WTC11 (cell line): ENCODE results near the gene CRYBA2. TPM values are rescaled to one million over a fixed set of nuclear protein-coding genes. Genes with fewer than 3 reads are reported as not detected.

ENCODE experiments used
- ATAC-seq: fragments of 200-7000 bp; cut with Tn5 transposase; 2 replicates; pipeline ENCODE4 v1.10.0; 2021; ENCODE audit warnings: mild to moderate bottlenecking, moderate library complexity
- CTCF ChIA-PET: fragments of 300-600 bp; sonication (Branson Sonifier 250); formaldehyde crosslinking; loops from one replicate; lab custom pipeline; 2021; ENCODE audit warnings: antibody characterized with exemption; lab: Charles Lee
- POLR2A ChIA-PET: fragments of 350-600 bp; sonication (Branson Sonifier 250); formaldehyde crosslinking; loops from one replicate; lab custom pipeline; 2021; ENCODE audit warnings: antibody characterized with exemption; lab: Charles Lee
- DNase-seq: peaks from one replicate; pipeline ENCODE4 v3.0.0; 2021; ENCODE audit warnings: low spot score
- H3K27ac Mint-ChIP-seq: 2 replicates; pipeline ENCODE4 v1.8.0; 2021; ENCODE audit warnings: mixed read lengths
- H3K27me3 Mint-ChIP-seq: 2 replicates; pipeline ENCODE4 v1.8.0; 2021; ENCODE audit warnings: low read depth, mild to moderate bottlenecking, moderate library complexity, mixed read lengths
- H3K36me3 Mint-ChIP-seq: 2 replicates; pipeline ENCODE4 v1.8.0; 2021; ENCODE audit warnings: mixed read lengths
- H3K4me1 Mint-ChIP-seq: 2 replicates; pipeline ENCODE4 v1.8.0; 2022; ENCODE audit warnings: mixed read lengths
- H3K4me3 Mint-ChIP-seq: 2 replicates; pipeline ENCODE4 v1.8.0; 2021; ENCODE audit warnings: mild to moderate bottlenecking, moderate library complexity, mixed read lengths
- H3K9me3 Mint-ChIP-seq: 2 replicates; pipeline ENCODE4 v1.8.0; 2021; ENCODE audit warnings: mixed read lengths
- ATF6 ChIP-seq: sonication (generic); formaldehyde crosslinking; IDR thresholded peaks from 2 replicates; pipeline ENCODE4 v1.8.1; 2023; ENCODE audit warnings: mild to moderate bottlenecking, missing genetic modification reagents
- CBFB ChIP-seq: sonication (generic); formaldehyde crosslinking; IDR thresholded peaks from 2 replicates; pipeline ENCODE4 v1.8.1; 2022; ENCODE audit warnings: mild to moderate bottlenecking, low read depth, missing genetic modification reagents
- ELF4 ChIP-seq: sonication (generic); formaldehyde crosslinking; IDR thresholded peaks from 2 replicates; pipeline ENCODE4 v1.8.1; 2022; ENCODE audit warnings: low read depth, mild to moderate bottlenecking, moderate library complexity, missing genetic modification reagents
- ESRRA ChIP-seq: sonication (generic); formaldehyde crosslinking; IDR thresholded peaks from 2 replicates; pipeline ENCODE4 v1.8.1; 2022; ENCODE audit warnings: mild to moderate bottlenecking, missing genetic modification reagents, borderline replicate concordance
- FOXJ3 ChIP-seq: sonication (generic); formaldehyde crosslinking; IDR thresholded peaks from 2 replicates; pipeline ENCODE4 v1.9.0; 2021; ENCODE audit warnings: missing genetic modification reagents, mild to moderate bottlenecking, borderline replicate concordance
- MYBL2 ChIP-seq: sonication (generic); formaldehyde crosslinking; IDR thresholded peaks from 2 replicates; pipeline ENCODE4 v1.8.1; 2023; ENCODE audit warnings: mild to moderate bottlenecking, moderate library complexity, missing genetic modification reagents
- SMAD4 ChIP-seq: sonication (generic); formaldehyde crosslinking; IDR thresholded peaks from 2 replicates; pipeline ENCODE4 v1.8.0; 2022; ENCODE audit warnings: mild to moderate bottlenecking, missing genetic modification reagents
- USF2 ChIP-seq: sonication (generic); formaldehyde crosslinking; IDR thresholded peaks from 2 replicates; pipeline ENCODE4 v1.8.1; 2023; ENCODE audit warnings: mild to moderate bottlenecking, missing genetic modification reagents, moderate library complexity
- ZNF138 ChIP-seq: sonication (generic); formaldehyde crosslinking; conservative IDR thresholded peaks from 2 replicates; pipeline ENCODE4 v1.8.1; 2022; ENCODE audit warnings: mild to moderate bottlenecking, moderate library complexity, missing genetic modification reagents
- ZNF281 ChIP-seq: sonication (generic); formaldehyde crosslinking; IDR thresholded peaks from 2 replicates; pipeline ENCODE4 v1.8.0; 2023; ENCODE audit warnings: mild to moderate bottlenecking, missing genetic modification reagents
- ZNF671 ChIP-seq: fragments of 250-450 bp; sonication (Bioruptor Pico); IDR thresholded peaks from 2 replicates; pipeline ENCODE4 v1.8.0; 2021; ENCODE audit warnings: mild to moderate bottlenecking
- total RNA-seq: library from RNA; stranded (reverse); gene quantifications from 3 replicates; pipeline ENCODE4 v1.2.3, GENCODE V29; 2021
- TF ChIP-seq, protein P1 (sequence below): sonication (generic); formaldehyde crosslinking; IDR thresholded peaks from 2 replicates; pipeline ENCODE4 v1.8.1; 2022; ENCODE audit warnings: mild to moderate bottlenecking, moderate library complexity, missing genetic modification reagents
- TF ChIP-seq, protein P2 (sequence below): sonication (generic); formaldehyde crosslinking; IDR thresholded peaks from 2 replicates; pipeline ENCODE4 v1.8.1; 2023; ENCODE audit warnings: mild to moderate bottlenecking, moderate library complexity, missing genetic modification reagents
- TF ChIP-seq, protein P3 (sequence below): fragments of 250-450 bp; sonication (Bioruptor Pico); IDR thresholded peaks from 2 replicates; pipeline ENCODE4 v1.9.0; 2021; ENCODE audit warnings: mild to moderate bottlenecking, borderline replicate concordance
- TF ChIP-seq, protein P4 (sequence below): sonication (generic); formaldehyde crosslinking; IDR thresholded peaks from 2 replicates; pipeline ENCODE4 v1.8.0; 2023; ENCODE audit warnings: missing genetic modification reagents
- TF ChIP-seq, protein P5 (sequence below): fragments of 250-450 bp; sonication (Bioruptor Pico); conservative IDR thresholded peaks from 2 replicates; pipeline ENCODE4 v1.9.0; 2021; ENCODE audit warnings: mild to moderate bottlenecking

The CRYBA2 gene
- total RNA-seq, 1 experiment from 2014 or later, result not detected

DNA sequence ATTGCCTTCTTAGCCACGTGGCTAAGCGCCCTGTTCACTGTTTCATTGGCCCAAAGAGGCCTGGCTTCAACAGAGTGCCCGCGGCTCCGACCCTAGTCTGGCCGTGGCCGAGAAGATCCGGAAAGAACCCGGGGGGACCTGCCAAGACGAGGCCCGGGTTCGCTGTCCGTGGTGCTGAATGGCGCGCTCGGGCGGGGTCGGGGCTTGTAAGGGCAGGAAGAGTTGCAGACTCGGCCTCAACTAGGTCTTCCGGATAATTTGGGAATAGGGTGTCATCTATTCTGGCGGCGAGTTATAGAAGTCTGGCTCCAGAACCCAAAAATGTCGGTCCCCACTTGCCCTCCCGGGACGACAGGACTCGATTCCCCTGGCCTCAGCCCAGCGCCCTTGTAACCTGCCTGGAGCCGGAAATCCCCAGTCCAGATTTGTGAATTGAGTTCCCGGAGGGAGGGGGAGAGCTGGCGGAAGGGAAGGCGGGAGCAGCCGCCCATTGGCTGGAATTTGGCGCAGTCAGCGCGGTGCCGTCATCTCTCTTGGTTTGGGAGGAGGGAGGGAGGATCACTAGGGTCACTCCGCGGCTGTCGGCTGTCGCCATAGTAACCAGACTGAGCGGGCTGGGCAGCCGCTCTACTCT is 30.2 kb downstream of the CRYBA2 start:
- H3K4me1 Mint-ChIP-seq, result peaks cover 31% of the 10 kb centered on the region
- DNase-seq, result peak; percentile 97
- H3K27me3 Mint-ChIP-seq, result peaks cover 86% of the 10 kb centered on the region
- H3K4me3 Mint-ChIP-seq, result peak overlapping the region; percentile 77
- POLR2A ChIA-PET, result no interaction called here
- H3K9me3 Mint-ChIP-seq, result no peaks in the 10 kb centered on the region
- CTCF ChIA-PET, result interaction anchor here (0.8 to 8.8 kb wide), 13 partner anchors 10 to 332 kb away, joined by 3 to 116 read pairs (median 4); no protein-coding TSS in a partner anchor
- peak; percentile 80 for ATAC-seq
- no peak overlapping the region for H3K27ac Mint-ChIP-seq
- H3K36me3 Mint-ChIP-seq, result no peaks in the 10 kb centered on the region
- TF ChIP-seq ZNF671, result no peak
- peak; percentile 57; the same call in 1 of the 2 replicates for TF ChIP-seq CBFB (CRISPR knock-in tag)
- TF ChIP-seq, protein P1, sequence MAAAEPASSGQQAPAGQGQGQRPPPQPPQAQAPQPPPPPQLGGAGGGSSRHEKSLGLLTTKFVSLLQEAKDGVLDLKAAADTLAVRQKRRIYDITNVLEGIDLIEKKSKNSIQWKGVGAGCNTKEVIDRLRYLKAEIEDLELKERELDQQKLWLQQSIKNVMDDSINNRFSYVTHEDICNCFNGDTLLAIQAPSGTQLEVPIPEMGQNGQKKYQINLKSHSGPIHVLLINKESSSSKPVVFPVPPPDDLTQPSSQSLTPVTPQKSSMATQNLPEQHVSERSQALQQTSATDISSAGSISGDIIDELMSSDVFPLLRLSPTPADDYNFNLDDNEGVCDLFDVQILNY (CRISPR knock-in tag), result peak; percentile 87; the same call in 1 of the 2 replicates
- no peak for TF ChIP-seq ATF6 (CRISPR knock-in tag)
- TF ChIP-seq USF2 (CRISPR knock-in tag), result peak; percentile 31; the same call in 1 of the 2 replicates
- TF ChIP-seq FOXJ3 (CRISPR knock-in tag), result no peak
- TF ChIP-seq MYBL2 (CRISPR knock-in tag), result peak; percentile 93
- TF ChIP-seq ZNF138 (CRISPR knock-in tag), result peak; percentile 73; the same call in 1 of the 2 replicates
- peak; percentile 84; the same call in 1 of the 2 replicates for TF ChIP-seq ELF4 (CRISPR knock-in tag)
- TF ChIP-seq, protein P2, sequence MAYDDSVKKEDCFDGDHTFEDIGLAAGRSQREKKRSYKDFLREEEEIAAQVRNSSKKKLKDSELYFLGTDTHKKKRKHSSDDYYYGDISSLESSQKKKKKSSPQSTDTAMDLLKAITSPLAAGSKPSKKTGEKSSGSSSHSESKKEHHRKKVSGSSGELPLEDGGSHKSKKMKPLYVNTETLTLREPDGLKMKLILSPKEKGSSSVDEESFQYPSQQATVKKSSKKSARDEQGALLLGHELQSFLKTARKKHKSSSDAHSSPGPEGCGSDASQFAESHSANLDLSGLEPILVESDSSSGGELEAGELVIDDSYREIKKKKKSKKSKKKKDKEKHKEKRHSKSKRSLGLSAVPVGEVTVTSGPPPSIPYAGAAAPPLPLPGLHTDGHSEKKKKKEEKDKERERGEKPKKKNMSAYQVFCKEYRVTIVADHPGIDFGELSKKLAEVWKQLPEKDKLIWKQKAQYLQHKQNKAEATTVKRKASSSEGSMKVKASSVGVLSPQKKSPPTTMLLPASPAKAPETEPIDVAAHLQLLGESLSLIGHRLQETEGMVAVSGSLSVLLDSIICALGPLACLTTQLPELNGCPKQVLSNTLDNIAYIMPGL, result no peak
- TF ChIP-seq, protein P3, sequence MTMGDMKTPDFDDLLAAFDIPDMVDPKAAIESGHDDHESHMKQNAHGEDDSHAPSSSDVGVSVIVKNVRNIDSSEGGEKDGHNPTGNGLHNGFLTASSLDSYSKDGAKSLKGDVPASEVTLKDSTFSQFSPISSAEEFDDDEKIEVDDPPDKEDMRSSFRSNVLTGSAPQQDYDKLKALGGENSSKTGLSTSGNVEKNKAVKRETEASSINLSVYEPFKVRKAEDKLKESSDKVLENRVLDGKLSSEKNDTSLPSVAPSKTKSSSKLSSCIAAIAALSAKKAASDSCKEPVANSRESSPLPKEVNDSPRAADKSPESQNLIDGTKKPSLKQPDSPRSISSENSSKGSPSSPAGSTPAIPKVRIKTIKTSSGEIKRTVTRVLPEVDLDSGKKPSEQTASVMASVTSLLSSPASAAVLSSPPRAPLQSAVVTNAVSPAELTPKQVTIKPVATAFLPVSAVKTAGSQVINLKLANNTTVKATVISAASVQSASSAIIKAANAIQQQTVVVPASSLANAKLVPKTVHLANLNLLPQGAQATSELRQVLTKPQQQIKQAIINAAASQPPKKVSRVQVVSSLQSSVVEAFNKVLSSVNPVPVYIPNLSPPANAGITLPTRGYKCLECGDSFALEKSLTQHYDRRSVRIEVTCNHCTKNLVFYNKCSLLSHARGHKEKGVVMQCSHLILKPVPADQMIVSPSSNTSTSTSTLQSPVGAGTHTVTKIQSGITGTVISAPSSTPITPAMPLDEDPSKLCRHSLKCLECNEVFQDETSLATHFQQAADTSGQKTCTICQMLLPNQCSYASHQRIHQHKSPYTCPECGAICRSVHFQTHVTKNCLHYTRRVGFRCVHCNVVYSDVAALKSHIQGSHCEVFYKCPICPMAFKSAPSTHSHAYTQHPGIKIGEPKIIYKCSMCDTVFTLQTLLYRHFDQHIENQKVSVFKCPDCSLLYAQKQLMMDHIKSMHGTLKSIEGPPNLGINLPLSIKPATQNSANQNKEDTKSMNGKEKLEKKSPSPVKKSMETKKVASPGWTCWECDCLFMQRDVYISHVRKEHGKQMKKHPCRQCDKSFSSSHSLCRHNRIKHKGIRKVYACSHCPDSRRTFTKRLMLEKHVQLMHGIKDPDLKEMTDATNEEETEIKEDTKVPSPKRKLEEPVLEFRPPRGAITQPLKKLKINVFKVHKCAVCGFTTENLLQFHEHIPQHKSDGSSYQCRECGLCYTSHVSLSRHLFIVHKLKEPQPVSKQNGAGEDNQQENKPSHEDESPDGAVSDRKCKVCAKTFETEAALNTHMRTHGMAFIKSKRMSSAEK, result no peak
- TF ChIP-seq ZNF281 (CRISPR knock-in tag), result peak; percentile 87
- TF ChIP-seq, protein P4, sequence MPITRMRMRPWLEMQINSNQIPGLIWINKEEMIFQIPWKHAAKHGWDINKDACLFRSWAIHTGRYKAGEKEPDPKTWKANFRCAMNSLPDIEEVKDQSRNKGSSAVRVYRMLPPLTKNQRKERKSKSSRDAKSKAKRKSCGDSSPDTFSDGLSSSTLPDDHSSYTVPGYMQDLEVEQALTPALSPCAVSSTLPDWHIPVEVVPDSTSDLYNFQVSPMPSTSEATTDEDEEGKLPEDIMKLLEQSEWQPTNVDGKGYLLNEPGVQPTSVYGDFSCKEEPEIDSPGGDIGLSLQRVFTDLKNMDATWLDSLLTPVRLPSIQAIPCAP (CRISPR knock-in tag), result peak; percentile 92
- TF ChIP-seq ESRRA (CRISPR knock-in tag), result peak; percentile 94
- TF ChIP-seq SMAD4, result peak; percentile 92
- TF ChIP-seq, protein P5, sequence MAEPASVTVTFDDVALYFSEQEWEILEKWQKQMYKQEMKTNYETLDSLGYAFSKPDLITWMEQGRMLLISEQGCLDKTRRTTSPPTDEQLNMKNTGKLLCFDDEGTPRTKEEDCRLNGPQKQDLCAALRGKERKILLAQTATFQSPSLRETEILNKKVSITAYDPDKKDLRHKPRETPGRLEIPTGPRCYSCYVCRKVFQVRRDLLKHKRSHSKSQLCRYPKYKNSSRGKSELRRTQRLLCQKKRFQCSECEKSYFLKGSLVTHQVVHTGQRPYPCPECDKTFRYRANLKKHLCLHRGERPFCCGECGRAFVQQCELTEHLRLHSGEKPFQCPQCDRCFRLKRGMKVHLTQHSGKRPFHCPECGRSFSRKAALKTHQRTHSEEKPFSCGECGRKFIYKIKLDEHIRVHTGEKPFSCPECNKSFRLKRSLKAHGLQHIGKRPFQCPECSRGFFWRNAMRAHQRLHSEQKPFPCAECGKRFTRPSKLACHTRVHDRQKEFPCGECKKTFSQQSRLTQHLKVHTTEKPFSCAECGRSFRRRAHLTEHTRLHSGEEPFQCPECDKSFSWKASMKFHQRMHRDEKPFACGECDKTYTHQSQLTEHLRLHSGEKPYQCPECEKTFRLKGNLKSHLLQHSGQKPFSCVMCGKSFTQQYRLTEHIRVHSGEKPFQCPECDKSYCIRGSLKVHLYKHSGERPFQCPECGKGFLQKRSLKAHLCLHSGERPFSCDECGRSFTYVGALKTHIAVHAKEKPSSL (CRISPR knock-in tag), result no peak
